Testis (tissue), 2 donors: ENCODE measurements around the gene FAM174C.

Source experiments
- POLR2A ChIP-seq: fragments of 450-650 bp; IDR thresholded peaks from one replicate; pipeline ENCODE4 v1.6.1; 2017; ENCODE audit warnings: antibody characterized with exemption, mild to moderate bottlenecking, moderate library complexity
- TF ChIP-seq, protein P1 (sequence below), 3 experiments: fragments of 450-650 bp in 2 of 3; fragments of 200-600 bp in 1 of 3; sonication (generic) in 1 of 3; IDR thresholded peaks; one replicate each; pipeline ENCODE4 v1.5.1; 2016 to 2019; ENCODE audit warnings: antibody characterized with exemption in 3 of 3, mild to moderate bottlenecking in 2 of 3, moderate library complexity in 1 of 3

GRCh38 chr19:1239420-1239795, 35.9 kb upstream of the FAM174C start:
- TF ChIP-seq, protein P1, sequence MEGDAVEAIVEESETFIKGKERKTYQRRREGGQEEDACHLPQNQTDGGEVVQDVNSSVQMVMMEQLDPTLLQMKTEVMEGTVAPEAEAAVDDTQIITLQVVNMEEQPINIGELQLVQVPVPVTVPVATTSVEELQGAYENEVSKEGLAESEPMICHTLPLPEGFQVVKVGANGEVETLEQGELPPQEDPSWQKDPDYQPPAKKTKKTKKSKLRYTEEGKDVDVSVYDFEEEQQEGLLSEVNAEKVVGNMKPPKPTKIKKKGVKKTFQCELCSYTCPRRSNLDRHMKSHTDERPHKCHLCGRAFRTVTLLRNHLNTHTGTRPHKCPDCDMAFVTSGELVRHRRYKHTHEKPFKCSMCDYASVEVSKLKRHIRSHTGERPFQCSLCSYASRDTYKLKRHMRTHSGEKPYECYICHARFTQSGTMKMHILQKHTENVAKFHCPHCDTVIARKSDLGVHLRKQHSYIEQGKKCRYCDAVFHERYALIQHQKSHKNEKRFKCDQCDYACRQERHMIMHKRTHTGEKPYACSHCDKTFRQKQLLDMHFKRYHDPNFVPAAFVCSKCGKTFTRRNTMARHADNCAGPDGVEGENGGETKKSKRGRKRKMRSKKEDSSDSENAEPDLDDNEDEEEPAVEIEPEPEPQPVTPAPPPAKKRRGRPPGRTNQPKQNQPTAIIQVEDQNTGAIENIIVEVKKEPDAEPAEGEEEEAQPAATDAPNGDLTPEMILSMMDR (IDR thresholded peaks at IDR 0.05), result no peak
- TF ChIP-seq POLR2A, result no peak
